ENCODE data around the gene NOL3. TPM values are rescaled to one million over a fixed set of nuclear protein-coding genes. Genes with fewer than 3 reads are reported as not detected.

Gene NOL3
- total RNA-seq, 1 experiment from 2014 or later, result 91.6 TPM

DNA sequence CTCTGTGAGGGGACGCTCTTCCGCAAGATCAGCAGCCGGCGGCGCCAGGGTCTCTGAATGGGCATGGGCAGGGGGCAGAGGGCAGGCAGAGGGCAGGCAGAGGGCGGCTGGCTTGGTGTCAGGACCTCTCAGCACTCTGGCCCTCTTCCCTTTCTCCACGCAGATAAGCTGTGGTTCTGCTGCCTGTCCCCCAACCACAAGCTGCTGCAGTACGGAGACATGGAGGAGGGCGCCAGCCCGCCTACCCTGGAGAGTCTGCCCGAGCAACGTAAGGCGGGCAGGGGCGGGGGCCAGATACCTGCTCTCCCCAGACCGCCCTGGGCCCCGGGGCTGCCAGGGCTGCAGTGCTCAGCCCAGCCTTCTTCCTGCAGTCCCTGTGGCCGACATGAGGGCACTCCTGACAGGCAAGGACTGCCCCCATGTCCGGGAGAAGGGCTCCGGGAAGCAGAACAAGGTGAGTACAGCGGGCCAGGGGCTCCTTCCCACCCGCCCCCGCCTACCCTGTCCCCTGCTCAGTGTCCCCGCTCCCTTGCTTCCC lies 32.7 kb downstream of the NOL3 start:
- H2AFZ ChIP-seq (ENCODE audit: low read length), result no peak overlapping the region
- POLR2A ChIA-PET (ENCODE audit: unreplicated experiment), result no interaction called here
- no peak overlapping the region for H3K9ac ChIP-seq (ENCODE audit: low read length)
- intact Hi-C loops (cut with micrococcal nuclease), result no loop called here
- H3K27ac ChIP-seq (ENCODE audit: low read length), result no peak overlapping the region
- H3F3A ChIP-seq (ENCODE audit: low read length, unreplicated experiment), result no peaks in the 10 kb centered on the region
- no peaks in the 10 kb centered on the region for H3K9me2 ChIP-seq (replicated peaks; ENCODE audit: low read length)
- no peaks in the 10 kb centered on the region for H4K20me1 ChIP-seq (ENCODE audit: low read length)
- H3K4me1 ChIP-seq (ENCODE audit: insufficient read depth, low read length), result peaks cover 21% of the 10 kb centered on the region
- H3K9me3 ChIP-seq (ENCODE audit: low read length), result no peaks in the 10 kb centered on the region
- TF ChIP-seq, protein P1, sequence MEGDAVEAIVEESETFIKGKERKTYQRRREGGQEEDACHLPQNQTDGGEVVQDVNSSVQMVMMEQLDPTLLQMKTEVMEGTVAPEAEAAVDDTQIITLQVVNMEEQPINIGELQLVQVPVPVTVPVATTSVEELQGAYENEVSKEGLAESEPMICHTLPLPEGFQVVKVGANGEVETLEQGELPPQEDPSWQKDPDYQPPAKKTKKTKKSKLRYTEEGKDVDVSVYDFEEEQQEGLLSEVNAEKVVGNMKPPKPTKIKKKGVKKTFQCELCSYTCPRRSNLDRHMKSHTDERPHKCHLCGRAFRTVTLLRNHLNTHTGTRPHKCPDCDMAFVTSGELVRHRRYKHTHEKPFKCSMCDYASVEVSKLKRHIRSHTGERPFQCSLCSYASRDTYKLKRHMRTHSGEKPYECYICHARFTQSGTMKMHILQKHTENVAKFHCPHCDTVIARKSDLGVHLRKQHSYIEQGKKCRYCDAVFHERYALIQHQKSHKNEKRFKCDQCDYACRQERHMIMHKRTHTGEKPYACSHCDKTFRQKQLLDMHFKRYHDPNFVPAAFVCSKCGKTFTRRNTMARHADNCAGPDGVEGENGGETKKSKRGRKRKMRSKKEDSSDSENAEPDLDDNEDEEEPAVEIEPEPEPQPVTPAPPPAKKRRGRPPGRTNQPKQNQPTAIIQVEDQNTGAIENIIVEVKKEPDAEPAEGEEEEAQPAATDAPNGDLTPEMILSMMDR (conservative IDR thresholded peaks at IDR 0.05; ENCODE audit: low read depth, low read length), result no peak
- no peak for TF ChIP-seq EZH2phosphoT487 (IDR thresholded peaks at IDR 0.05; ENCODE audit: borderline replicate concordance, low read length)
- ATAC-seq, result no peak
- H3K79me2 ChIP-seq (ENCODE audit: low read length), result no peaks in the 10 kb centered on the region
- BruUV-seq (replicated peaks), result no TSS peak
- H3K4me2 ChIP-seq (ENCODE audit: low read length), result no peak overlapping the region
- CTCF ChIA-PET, result no interaction called here
- DNase-seq, result no peak
- no peaks in the 10 kb centered on the region for H3K36me3 ChIP-seq (ENCODE audit: low read depth, low read length)
- no peaks in the 10 kb centered on the region for H3K27me3 ChIP-seq (ENCODE audit: low read length)
- no peak overlapping the region for H3K4me3 ChIP-seq (ENCODE audit: low read length)

DNA sequence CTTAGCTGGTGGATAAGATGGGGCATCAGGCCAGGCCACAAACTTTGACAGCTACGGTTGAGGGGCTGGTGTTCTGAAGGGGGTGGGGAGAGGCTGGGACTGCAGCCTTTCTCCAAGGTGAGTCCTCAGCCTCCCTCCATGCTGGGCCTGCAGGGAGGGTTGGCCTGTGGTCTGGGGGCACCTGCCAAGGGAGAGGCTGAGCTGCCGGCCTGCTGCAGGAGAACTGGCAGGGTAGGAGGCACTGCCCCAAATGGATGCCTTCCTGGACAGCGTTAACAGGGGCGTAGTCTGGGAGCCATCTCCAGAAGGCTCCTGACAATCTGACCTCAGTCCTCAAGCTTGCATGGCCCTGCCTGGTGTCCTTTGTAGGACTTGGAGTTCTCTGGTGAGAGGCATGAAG lies 33.7 kb downstream of the NOL3 start:
- H3K79me2 ChIP-seq (ENCODE audit: low read length), result no peaks in the 10 kb centered on the region
- no peaks in the 10 kb centered on the region for H4K20me1 ChIP-seq (ENCODE audit: low read length)
- no peak overlapping the region for H3K9ac ChIP-seq (ENCODE audit: low read length)
- intact Hi-C loops (cut with micrococcal nuclease), result no loop called here
- no peaks in the 10 kb centered on the region for H3K9me2 ChIP-seq (replicated peaks; ENCODE audit: low read length)
- CTCF ChIA-PET, result no interaction called here
- no peaks in the 10 kb centered on the region for H3K9me3 ChIP-seq (ENCODE audit: low read length)
- no peaks in the 10 kb centered on the region for H3F3A ChIP-seq (ENCODE audit: low read length, unreplicated experiment)
- H2AFZ ChIP-seq (ENCODE audit: low read length), result no peak overlapping the region
- BruUV-seq (replicated peaks), result no TSS peak
- ATAC-seq (no peak), DNase-seq (no peak)
- H3K27ac ChIP-seq (ENCODE audit: low read length), result no peak overlapping the region
- peaks cover 28% of the 10 kb centered on the region for H3K4me1 ChIP-seq (ENCODE audit: insufficient read depth, low read length)
- no peak overlapping the region for H3K4me3 ChIP-seq (ENCODE audit: low read length)
- POLR2A ChIA-PET (ENCODE audit: unreplicated experiment), result no interaction called here
- H3K4me2 ChIP-seq (ENCODE audit: low read length), result no peak overlapping the region
- TF ChIP-seq EZH2phosphoT487 (IDR thresholded peaks at IDR 0.05; ENCODE audit: borderline replicate concordance, low read length) (no peak), EZH2 (IDR thresholded peaks at IDR 0.05; ENCODE audit: low read length, unreplicated experiment) (no peak)
- TF ChIP-seq, protein P1 (conservative IDR thresholded peaks at IDR 0.05; ENCODE audit: low read depth, low read length), result no peak
- no peaks in the 10 kb centered on the region for H3K36me3 ChIP-seq (ENCODE audit: low read depth, low read length)
- H3K27me3 ChIP-seq (ENCODE audit: low read length), result no peaks in the 10 kb centered on the region

DNA sequence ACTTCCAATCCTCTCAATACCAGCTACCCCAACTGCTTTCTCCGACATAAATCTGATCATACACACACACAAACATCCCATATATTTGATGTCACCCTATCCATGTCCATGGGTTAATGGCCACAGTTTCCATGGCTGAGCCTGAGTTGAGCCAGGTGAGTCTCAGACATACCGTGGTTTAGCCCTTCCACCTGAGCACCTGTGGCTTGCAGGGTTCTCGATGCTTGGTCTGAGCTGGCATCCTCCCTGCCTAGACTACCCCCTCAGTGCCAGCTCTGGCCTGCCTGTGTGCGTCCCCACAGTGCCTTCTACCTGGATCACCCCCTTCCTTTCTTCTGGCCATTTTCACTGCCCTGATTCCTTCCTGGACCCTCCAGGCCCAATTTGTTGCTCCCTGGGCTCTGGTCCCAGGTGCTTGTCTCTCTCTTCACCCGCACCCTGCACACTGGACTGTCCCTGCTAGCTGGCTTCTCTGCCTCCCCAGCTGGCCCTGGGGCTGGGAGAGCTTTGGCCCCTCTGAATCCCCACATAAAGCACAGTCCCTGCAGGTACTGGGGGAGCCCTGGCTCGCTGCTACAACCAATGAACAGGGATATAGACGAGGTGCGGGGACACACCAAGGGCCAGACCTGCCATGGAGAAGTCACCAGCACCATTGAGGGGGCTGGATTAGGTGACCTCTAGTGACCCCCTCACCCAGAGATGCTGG lies 35.9 kb downstream of the NOL3 start:
- ChIA-PET POLR2A (ENCODE audit: unreplicated experiment) (no interaction called here), CTCF (no interaction called here)
- H4K20me1 ChIP-seq (ENCODE audit: low read length), result no peaks in the 10 kb centered on the region
- ATAC-seq (no peak), DNase-seq (no peak)
- no TSS peak for BruUV-seq (replicated peaks)
- no peaks in the 10 kb centered on the region for H3K79me2 ChIP-seq (ENCODE audit: low read length)
- H3K27me3 ChIP-seq (ENCODE audit: low read length), result no peaks in the 10 kb centered on the region
- H3K27ac ChIP-seq (ENCODE audit: low read length), result no peak overlapping the region; the same call in none of the 2 replicates
- H3F3A ChIP-seq (ENCODE audit: low read length, unreplicated experiment), result no peaks in the 10 kb centered on the region
- H3K4me3 ChIP-seq (ENCODE audit: low read length), result no peak overlapping the region
- H3K36me3 ChIP-seq (ENCODE audit: low read depth, low read length), result no peaks in the 10 kb centered on the region
- no peak overlapping the region for H3K9ac ChIP-seq (ENCODE audit: low read length)
- no peaks in the 10 kb centered on the region for H3K9me3 ChIP-seq (ENCODE audit: low read length)
- no peak overlapping the region for H3K4me2 ChIP-seq (ENCODE audit: low read length)
- H2AFZ ChIP-seq (ENCODE audit: low read length), result no peak overlapping the region
- intact Hi-C loops (cut with micrococcal nuclease), result no loop called here
- TF ChIP-seq, protein P1 (conservative IDR thresholded peaks at IDR 0.05; ENCODE audit: low read depth, low read length), result no peak
- TF ChIP-seq EZH2phosphoT487 (IDR thresholded peaks at IDR 0.05; ENCODE audit: borderline replicate concordance, low read length), result no peak
- TF ChIP-seq EZH2 (IDR thresholded peaks at IDR 0.05; ENCODE audit: low read length, unreplicated experiment), result no peak
- no peaks in the 10 kb centered on the region for H3K9me2 ChIP-seq (replicated peaks; ENCODE audit: low read length)
- H3K4me1 ChIP-seq (ENCODE audit: insufficient read depth, low read length), result peaks cover 28% of the 10 kb centered on the region

Measured in PC-3 (cell line).